BJ (cell line): ENCODE data around the gene LEMD1. TPM values are rescaled to one million over a fixed set of nuclear protein-coding genes. Genes with fewer than 3 reads are reported as not detected.
"Not testable (repeated sequence)": the region's sequence is repeated elsewhere in the genome, so short reads cannot be mapped to it uniquely, and the experiment has no call there.

Experiments used
- CTCF ChIA-PET: fragments of 350-600 bp; formaldehyde crosslinking; extraction: SDS; loops from one replicate; lab custom pipeline; 2021; ENCODE audit warnings: antibody characterized with exemption, inconsistent platforms; lab: Yijun Ruan, JAX
- POLR2A ChIA-PET: fragments of 300-600 bp; sonication (Branson Sonifier 250); formaldehyde crosslinking; extraction: SDS; loops from one replicate; lab custom pipeline; 2021; ENCODE audit warnings: antibody characterized with exemption; lab: Charles Lee
- DNase-seq: peaks from one replicate; pipeline ENCODE4 v3.0.0-alpha.2; 2011; ENCODE audit warnings: low read depth
- H3K27me3 ChIP-seq: 2 replicates; pipeline ENCODE4 v1.6.0; 2011; ENCODE audit warnings: low read length; ENCODE audit not compliant: control insufficient read depth, insufficient read depth
- H3K36me3 ChIP-seq: 2 replicates; pipeline ENCODE4 v1.5.1; 2011; ENCODE audit warnings: low read length; ENCODE audit not compliant: control insufficient read depth, insufficient read depth
- H3K4me3 ChIP-seq: 2 replicates; pipeline ENCODE4 v1.5.1; 2011; ENCODE audit warnings: low read depth, mild to moderate bottlenecking, control low read depth, low read length
- polyA plus RNA-seq: library from polyadenylated mRNA; depleted of rRNA; stranded (reverse); fragments of >200 nt; gene quantifications from 2 replicates; pipeline ENCODE4 v1.2.3, GENCODE V29; 2011
- TF ChIP-seq, protein P1 (sequence below): IDR thresholded peaks from 2 replicates; pipeline ENCODE4 v1.5.1; 2011; ENCODE audit warnings: low read depth, mild to moderate bottlenecking, control low read depth, inconsistent platforms, low read length, moderate library complexity; ENCODE audit not compliant: insufficient read depth

Gene LEMD1
- polyA plus RNA-seq, 1 experiment = not detected

DNA sequence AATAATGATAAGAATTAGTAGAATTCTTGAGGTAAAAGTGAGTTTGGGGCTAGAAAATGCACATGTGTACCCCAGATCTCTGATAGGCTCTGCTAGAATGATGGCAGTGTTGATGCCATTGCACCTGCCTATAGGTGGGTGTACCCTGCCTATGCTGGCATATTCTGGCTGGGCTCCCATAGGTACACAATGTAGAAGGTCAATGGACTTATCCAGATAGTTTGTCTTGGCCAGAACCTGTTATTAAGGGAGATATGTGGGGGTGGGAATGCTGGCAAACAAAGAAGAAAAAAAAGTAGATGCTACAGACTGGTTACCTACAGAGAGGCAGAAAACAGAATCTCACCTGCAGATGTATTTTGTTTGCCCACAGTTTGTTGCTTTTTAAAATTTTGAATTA is 51.1 kb downstream of the LEMD1 start:
- no peak for DNase-seq
- CTCF ChIA-PET = interaction anchor here (1.0 to 2.5 kb wide), 3 partner anchors 16 to 154 kb away, joined by 3 to 10 read pairs (median 5); no protein-coding TSS in a partner anchor
- no peak overlapping the region for H3K4me3 ChIP-seq
- H3K27me3 ChIP-seq = peaks cover 1% of the 10 kb centered on the region
- TF ChIP-seq, protein P1, sequence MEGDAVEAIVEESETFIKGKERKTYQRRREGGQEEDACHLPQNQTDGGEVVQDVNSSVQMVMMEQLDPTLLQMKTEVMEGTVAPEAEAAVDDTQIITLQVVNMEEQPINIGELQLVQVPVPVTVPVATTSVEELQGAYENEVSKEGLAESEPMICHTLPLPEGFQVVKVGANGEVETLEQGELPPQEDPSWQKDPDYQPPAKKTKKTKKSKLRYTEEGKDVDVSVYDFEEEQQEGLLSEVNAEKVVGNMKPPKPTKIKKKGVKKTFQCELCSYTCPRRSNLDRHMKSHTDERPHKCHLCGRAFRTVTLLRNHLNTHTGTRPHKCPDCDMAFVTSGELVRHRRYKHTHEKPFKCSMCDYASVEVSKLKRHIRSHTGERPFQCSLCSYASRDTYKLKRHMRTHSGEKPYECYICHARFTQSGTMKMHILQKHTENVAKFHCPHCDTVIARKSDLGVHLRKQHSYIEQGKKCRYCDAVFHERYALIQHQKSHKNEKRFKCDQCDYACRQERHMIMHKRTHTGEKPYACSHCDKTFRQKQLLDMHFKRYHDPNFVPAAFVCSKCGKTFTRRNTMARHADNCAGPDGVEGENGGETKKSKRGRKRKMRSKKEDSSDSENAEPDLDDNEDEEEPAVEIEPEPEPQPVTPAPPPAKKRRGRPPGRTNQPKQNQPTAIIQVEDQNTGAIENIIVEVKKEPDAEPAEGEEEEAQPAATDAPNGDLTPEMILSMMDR = no peak
- no peaks in the 10 kb centered on the region for H3K36me3 ChIP-seq
- POLR2A ChIA-PET = no interaction called here

DNA sequence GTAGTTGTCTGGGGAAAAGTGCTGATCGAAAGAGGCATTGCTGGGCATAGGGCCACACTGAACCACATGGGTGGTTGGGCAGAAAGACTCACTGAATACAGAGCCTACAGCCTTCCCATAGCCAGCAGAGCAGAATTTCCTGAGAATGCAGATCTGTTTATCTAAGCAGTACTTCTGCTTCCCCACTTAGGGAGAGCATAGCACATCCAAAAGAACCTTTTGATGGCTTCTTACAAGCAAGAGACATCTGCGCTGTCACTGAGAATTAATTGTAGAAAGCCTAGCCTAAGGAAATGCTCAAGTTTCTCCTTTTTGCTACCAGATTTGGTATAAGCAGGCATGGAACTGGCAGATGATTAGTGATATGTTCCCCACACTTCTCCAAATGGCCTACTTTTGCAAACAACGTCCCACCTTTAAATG is 52.1 kb downstream of the LEMD1 start:
- CTCF ChIA-PET = interaction anchor here (0.6 to 2.5 kb wide), 6 partner anchors 10 to 155 kb away, joined by 3 to 10 read pairs (median 4); no protein-coding TSS in a partner anchor
- TF ChIP-seq, protein P1 = no peak
- DNase-seq = no peak

DNA sequence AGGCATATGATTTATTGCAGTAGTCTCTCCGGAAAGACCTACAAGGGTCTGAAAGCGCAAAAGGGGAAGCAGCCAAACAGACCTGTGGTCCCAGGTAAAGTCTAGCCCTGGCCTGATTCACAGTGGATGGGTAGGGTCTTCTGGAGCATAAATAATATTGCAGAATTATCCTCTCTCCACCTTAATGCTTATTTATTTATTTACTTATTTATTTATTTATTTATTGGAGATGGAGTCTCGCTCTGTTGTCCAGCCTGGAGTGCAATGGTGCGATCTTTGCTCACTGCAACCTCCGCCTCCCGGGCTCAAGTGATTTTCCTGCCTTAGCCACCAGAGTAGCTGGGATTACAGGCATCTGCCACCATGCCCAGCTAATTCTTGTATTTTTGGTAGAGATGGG is 53.4 kb downstream of the LEMD1 start:
- Histone ChIP-seq H3K36me3 (no peaks in the 10 kb centered on the region), H3K4me3 (no peak overlapping the region), H3K27me3 (peaks cover 1% of the 10 kb centered on the region)
- DNase-seq = no peak
- POLR2A ChIA-PET = no interaction called here
- TF ChIP-seq, protein P1 = no peak
- CTCF ChIA-PET = interaction anchor here (0.7 to 6.7 kb wide), 2 partner anchors 14 to 33 kb away, joined by 3 to 47 read pairs; no protein-coding TSS in a partner anchor

More for the DNA sequence above, 52.1 kb downstream of the LEMD1 start:
- Histone ChIP-seq H3K27me3 (peaks cover 1% of the 10 kb centered on the region), H3K36me3 (no peaks in the 10 kb centered on the region), H3K4me3 (no peak overlapping the region)
- POLR2A ChIA-PET = no interaction called here

DNA sequence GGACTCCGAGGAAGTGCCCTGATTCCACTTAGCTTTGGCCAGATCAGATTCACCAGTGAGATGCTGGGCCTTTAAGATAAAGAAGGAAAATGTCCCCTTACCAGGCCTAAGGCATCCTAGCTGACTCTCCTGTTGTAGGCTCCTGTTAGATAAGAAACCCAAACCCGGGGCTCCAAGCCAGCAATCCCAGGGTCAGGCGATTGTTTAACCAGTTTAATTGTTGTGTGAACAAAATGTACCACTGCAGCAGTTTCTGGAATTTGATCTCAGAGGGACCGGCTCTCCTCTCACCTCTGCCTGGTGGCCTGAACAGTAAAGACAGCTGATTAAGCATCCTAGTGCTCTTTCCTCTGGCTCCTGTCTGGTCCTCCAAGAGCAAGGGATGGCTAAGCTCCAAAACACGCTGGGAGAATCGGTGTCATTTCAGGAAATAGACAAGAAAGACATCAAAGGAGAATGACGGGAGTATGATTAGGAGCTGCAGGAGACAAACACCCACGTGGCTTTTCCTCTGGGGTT is 55.9 kb downstream of the LEMD1 start:
- ChIA-PET CTCF (interaction anchor here (0.8 to 6.7 kb wide), 5 partner anchors 12 to 194 kb away, joined by 3 to 47 read pairs (median 4); no protein-coding TSS in a partner anchor), POLR2A (no interaction called here)
- Histone ChIP-seq H3K36me3 (no peaks in the 10 kb centered on the region), H3K4me3 (no peak overlapping the region), H3K27me3 (peaks cover 9% of the 10 kb centered on the region)
- DNase-seq = no peak
- TF ChIP-seq, protein P1 = no peak

DNA sequence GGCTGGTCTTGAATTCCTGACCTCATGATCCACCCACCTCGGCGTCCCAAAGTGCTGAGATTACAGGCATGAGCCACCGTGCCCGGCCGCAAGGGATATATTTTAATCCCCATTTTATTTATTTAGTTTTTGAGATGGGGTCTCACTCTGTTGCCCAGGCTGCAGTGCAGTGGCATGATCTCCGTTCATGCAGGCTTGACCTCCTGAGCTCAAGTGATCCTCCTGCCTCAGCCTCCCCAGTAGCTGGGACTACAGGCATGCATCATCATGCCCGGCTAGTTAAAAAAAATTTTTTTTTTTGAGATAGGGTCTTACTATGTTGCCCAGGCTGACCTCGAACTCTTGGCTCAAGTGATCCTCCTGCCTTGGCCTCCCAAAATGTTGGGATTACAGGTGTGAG is 56.8 kb downstream of the LEMD1 start:
- POLR2A ChIA-PET, H3K4me3 ChIP-seq, H3K36me3 ChIP-seq, DNase-seq: not testable (repeated sequence)
- CTCF ChIA-PET = interaction anchor here (0.9 to 6.7 kb wide), 4 partner anchors 9 to 195 kb away, joined by 3 to 47 read pairs (median 4); no protein-coding TSS in a partner anchor
- peaks cover 14% of the 10 kb centered on the region for H3K27me3 ChIP-seq
